Stimulated activated CD4-positive, alpha-beta T cell treated with anti-CD3 and anti-CD28 coated beads, Interleukin-1b, Interleukin-23, amount 100 ng/mL, for 1 hour (primary cell): Measurements from ENCODE around the gene TMEM184C.

ENCODE experiments used
- DNase-seq, 2 donors: peaks; one replicate each; pipeline ENCODE4 v3.0.0-alpha.2; 2020; ENCODE audit warnings: low read depth in 2 of 2

The TMEM184C gene

GRCh38 chr4:147617173-147617840 is at the start of gene TMEM184C:
Gene TMEM184C (plus strand): TSS chr4:147617397. CDS start chr4:147617957, 560 bp downstream.
- DNase-seq = peak; percentile 91 to 98

GRCh38 chr4:147570616-147571015 is 46.6 kb upstream of the TMEM184C start:
- no peak for DNase-seq

GRCh38 chr4:147571036-147571770 is 46.0 kb upstream of the TMEM184C start:
- no peak for DNase-seq

- no peak for DNase-seq
These were observed 41.1 kb upstream of the TMEM184C start for GRCh38 chr4:147576084-147576483.

GRCh38 chr4:147578051-147578476 is 39.1 kb upstream of the TMEM184C start:
- DNase-seq = no peak

GRCh38 chr4:147578593-147578992 is 38.6 kb upstream of the TMEM184C start:
- no peak for DNase-seq

- no peak for DNase-seq
These were observed 36.8 kb upstream of the TMEM184C start for GRCh38 chr4:147580396-147580795.

GRCh38 chr4:147581606-147582350 is 35.4 kb upstream of the TMEM184C start:
- DNase-seq = no peak

- DNase-seq = no peak
These were observed 34.7 kb upstream of the TMEM184C start for GRCh38 chr4:147582386-147583060.

- DNase-seq = no peak
These were observed 33.3 kb upstream of the TMEM184C start for GRCh38 chr4:147583876-147584275.

- DNase-seq = no peak
These were observed 31.2 kb upstream of the TMEM184C start for GRCh38 chr4:147586032-147586431.

- DNase-seq = no peak
These were observed 30.6 kb upstream of the TMEM184C start for GRCh38 chr4:147586637-147587036.

- no peak for DNase-seq
These were observed 30.2 kb upstream of the TMEM184C start for GRCh38 chr4:147587041-147587440.

- no peak for DNase-seq
These were observed 27.6 kb upstream of the TMEM184C start for GRCh38 chr4:147589586-147589985.

- peak in 1 of 2 donors; percentile 16 for DNase-seq
These were observed 26.8 kb upstream of the TMEM184C start for GRCh38 chr4:147590249-147590920.

- DNase-seq = no peak
These were observed 26.1 kb upstream of the TMEM184C start for GRCh38 chr4:147591106-147591505.

- DNase-seq = no peak
These were observed 23.1 kb upstream of the TMEM184C start for GRCh38 chr4:147594107-147594506.

- no peak for DNase-seq
These were observed 22.6 kb upstream of the TMEM184C start for GRCh38 chr4:147594578-147594977.

- DNase-seq = no peak
These were observed 20.8 kb upstream of the TMEM184C start for GRCh38 chr4:147596377-147596776.

GRCh38 chr4:147596981-147597380 is 20.2 kb upstream of the TMEM184C start:
- no peak for DNase-seq

GRCh38 chr4:147597561-147597960 is 19.6 kb upstream of the TMEM184C start:
- no peak for DNase-seq
